Measurements from ENCODE around the gene PROCA1. TPM values are rescaled to one million over a fixed set of nuclear protein-coding genes. Genes with fewer than 3 reads are reported as not detected.

PROCA1 gene
- total RNA-seq, 2 donors from 2014 or later = 4.8 to 6.3 TPM

Other genes with a start within 250 kb of the PROCA1 start
- gene SLC13A2, start 238.2 kb downstream of the PROCA1 start, total RNA-seq = not detected
- not detected for gene FOXN1, start 205.5 kb downstream of the PROCA1 start, total RNA-seq
- gene UNC119, start 159.3 kb downstream of the PROCA1 start, total RNA-seq = 10 to 100 TPM; 87.2 to 91.9 TPM
- 10 to 100 TPM; 44.5 to 50.9 TPM for gene PIGS, start 140.4 kb downstream of the PROCA1 start, total RNA-seq
- gene ALDOC, start 135.0 kb downstream of the PROCA1 start, total RNA-seq = 10 to 100 TPM; 16.7 to 24.5 TPM
- gene SPAG5, start 112.9 kb downstream of the PROCA1 start, total RNA-seq = 10 to 100 TPM; 19.2 to 31.5 TPM
- 1 to 10 TPM; 8.1 to 8.8 TPM for gene RSKR, start 97.7 kb downstream of the PROCA1 start, total RNA-seq
- gene BLTP2, start 66.7 kb downstream of the PROCA1 start, total RNA-seq = 100 to 1,000 TPM; 136 to 153 TPM
- 10 to 100 TPM; 31.5 to 38.5 TPM for gene SDF2, start 50.0 kb downstream of the PROCA1 start, total RNA-seq
- gene SUPT6H, start 49.7 kb downstream of the PROCA1 start, total RNA-seq = 100 to 1,000 TPM; 136 to 139 TPM
- 10 to 100 TPM in 1 of 2 donors, 1 to 10 TPM in 1; 8.3 to 24.3 TPM for gene RAB34, start 6.0 kb upstream of the PROCA1 start, total RNA-seq
- gene RPL23A, start 8.1 kb upstream of the PROCA1 start, total RNA-seq = 1,000 to 10,000 TPM; 2,757 to 2,860 TPM
- gene TLCD1, start 14.3 kb upstream of the PROCA1 start, total RNA-seq = 1 to 10 TPM; 1.1 to 1.4 TPM
- gene NEK8, start 16.9 kb upstream of the PROCA1 start, total RNA-seq = 1 to 10 TPM; 5.8 to 8.8 TPM
- gene TRAF4, start 32.1 kb upstream of the PROCA1 start, total RNA-seq = 100 to 1,000 TPM; 326 to 362 TPM
- 10 to 100 TPM; 18.3 to 22.6 TPM for gene FAM222B, start 130.9 kb upstream of the PROCA1 start, total RNA-seq
- 10 to 100 TPM; 19.0 to 20.5 TPM for gene ERAL1, start 143.1 kb upstream of the PROCA1 start, total RNA-seq
- gene FLOT2, start 185.8 kb upstream of the PROCA1 start, total RNA-seq = 100 to 1,000 TPM; 132 to 147 TPM
- 10 to 100 TPM; 21.0 TPM for gene DHRS13, start 191.2 kb upstream of the PROCA1 start, total RNA-seq
- 100 to 1,000 TPM; 164 to 174 TPM for gene PHF12, start 239.6 kb upstream of the PROCA1 start, total RNA-seq

All from T-helper 17 cell (primary cell).